ENCODE measurements around the gene GPR42. TPM values are rescaled to one million over a fixed set of nuclear protein-coding genes. Genes with fewer than 3 reads are reported as not detected.

The GPR42 gene
- total and polyA plus RNA-seq, 7 experiments from 2014 or later: 0.24 TPM; not detected in 6

DNA sequence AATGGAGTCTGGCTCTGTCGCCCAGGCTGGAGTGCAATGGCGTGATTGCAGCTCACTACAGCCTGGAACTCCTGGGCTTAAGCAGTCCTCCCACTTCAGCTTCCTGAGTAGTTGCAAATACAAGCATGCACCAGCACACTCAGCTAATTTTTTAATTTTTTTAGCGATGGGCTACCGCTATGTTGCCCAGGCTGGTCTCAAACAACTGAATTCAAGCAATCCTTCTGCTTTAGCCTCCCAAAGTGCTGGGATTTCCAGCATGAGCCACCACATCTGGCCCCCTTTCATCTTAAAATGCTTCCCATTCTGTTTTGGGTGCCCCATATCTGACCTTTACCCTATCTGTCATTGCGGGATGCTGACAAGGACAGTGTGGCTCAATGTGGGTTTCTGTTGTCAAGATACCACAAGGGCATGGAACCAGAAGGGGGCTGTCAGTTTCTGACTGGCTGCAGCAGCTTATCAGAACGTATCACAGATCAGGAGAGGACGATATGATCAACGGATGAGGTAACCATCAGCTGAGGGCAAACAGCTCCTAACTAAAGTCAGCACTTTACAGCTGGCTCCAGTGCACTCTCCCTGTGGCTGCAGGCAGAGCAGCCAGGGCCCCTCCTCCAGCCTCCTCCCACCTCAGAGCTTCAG lies 32.4 kb downstream of the GPR42 start:
- Mint-ChIP-seq H3K9me3 (peaks cover 0 to 1% (median 0%) of the 10 kb centered on the region in 11 donors), H3K27me3 (peaks cover 0 to 3% (median 2%) of the 10 kb centered on the region in 5 donors), H3K36me3 (no peaks in the 10 kb centered on the region), H3K4me3 (no peak overlapping the region), H3K27ac (no peak overlapping the region), H3K4me1 (peaks cover 0 to 3% (median 0%) of the 10 kb centered on the region in 7 donors)
- CTCF ChIA-PET: no interaction called here
- no peaks in the 10 kb centered on the region for H3K36me3 ChIP-seq (ENCODE audit: control insufficient read depth in 2 of 3, insufficient read depth in 3 of 3, low read length in 3 of 3)
- DNase-seq: no peak
- intact Hi-C loops (cut with micrococcal nuclease): no loop called here
- no peaks in the 10 kb centered on the region for H3K27me3 ChIP-seq (ENCODE audit: control insufficient read depth in 2 of 2, insufficient read depth in 2 of 2, low read length in 2 of 2)
- H3K4me1 ChIP-seq (ENCODE audit: control insufficient read depth in 2 of 2, insufficient read depth in 2 of 2, low read length in 2 of 2): no peaks in the 10 kb centered on the region
- no peak overlapping the region for H3K4me3 ChIP-seq (ENCODE audit: low read length)
- no peaks in the 10 kb centered on the region for H3K9me3 ChIP-seq (ENCODE audit: control insufficient read depth in 2 of 3, low read length in 3 of 3)
- POLR2A ChIA-PET: interaction anchor here (0.5 kb wide), 1 partner anchor 143 kb away, joined by 4 read pairs; no protein-coding TSS in a partner anchor
- peak; percentile 77 for ATAC-seq
- H3K27ac ChIP-seq (ENCODE audit: low read depth, low read length): no peak overlapping the region

DNA sequence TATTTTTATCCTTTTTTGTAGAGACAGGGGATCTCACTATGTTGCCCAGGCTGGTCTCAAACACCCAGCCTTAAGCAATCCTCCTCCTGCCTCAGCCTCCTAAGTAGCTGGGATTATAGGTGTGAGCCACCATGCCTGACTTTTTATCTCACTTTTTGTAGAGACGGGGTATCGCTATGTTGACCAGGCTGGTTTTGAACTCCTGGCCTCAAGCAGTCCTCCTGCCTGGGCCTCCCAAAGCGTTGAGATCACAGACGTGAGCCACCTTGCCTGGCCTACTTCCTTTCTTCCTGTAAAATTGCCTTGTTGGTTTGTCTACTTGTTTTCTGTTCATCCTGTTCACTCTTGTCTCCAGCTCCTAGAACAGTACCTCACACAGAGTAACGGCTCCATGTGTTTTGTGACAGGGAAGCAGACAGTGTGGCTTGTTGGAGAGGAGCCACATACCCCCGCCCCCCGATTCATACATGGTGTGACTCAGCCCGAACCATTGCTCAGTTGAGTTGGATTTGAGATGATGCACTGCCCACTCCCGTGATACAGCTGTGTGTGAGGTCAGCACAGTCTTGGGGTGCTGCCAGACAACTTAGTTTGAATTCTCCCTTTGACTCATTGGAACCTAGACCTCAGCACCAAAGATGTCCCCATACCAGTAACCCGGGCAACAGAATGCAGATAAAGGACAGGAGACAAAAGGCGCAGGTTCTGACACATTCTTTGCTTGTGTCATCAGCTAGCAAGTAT lies 34.2 kb downstream of the GPR42 start:
- Histone ChIP-seq H3K36me3 (ENCODE audit: control insufficient read depth in 2 of 3, insufficient read depth in 3 of 3, low read length in 3 of 3) (no peaks in the 10 kb centered on the region), H3K4me1 (ENCODE audit: control insufficient read depth in 2 of 2, insufficient read depth in 2 of 2, low read length in 2 of 2) (no peaks in the 10 kb centered on the region), H3K27ac (ENCODE audit: low read depth, low read length) (no peak overlapping the region), H3K4me3 (ENCODE audit: low read length) (no peak overlapping the region), H3K9me3 (ENCODE audit: control insufficient read depth in 2 of 3, low read length in 3 of 3) (no peaks in the 10 kb centered on the region), H3K27me3 (ENCODE audit: control insufficient read depth in 2 of 2, insufficient read depth in 2 of 2, low read length in 2 of 2) (no peaks in the 10 kb centered on the region)
- POLR2A ChIA-PET: interaction anchor here (0.6 kb wide), 1 partner anchor 626 kb away, joined by 3 read pairs; no protein-coding TSS in a partner anchor
- no peaks in the 10 kb centered on the region for H3K9me3 Mint-ChIP-seq
- DNase-seq: peak in 1 of 9 donors; percentile 33
- no peaks in the 10 kb centered on the region for H3K36me3 Mint-ChIP-seq
- intact Hi-C loops (cut with micrococcal nuclease): no loop called here
- H3K4me3 Mint-ChIP-seq: no peak overlapping the region
- peaks cover 0 to 3% (median 0%) of the 10 kb centered on the region in 7 donors for H3K4me1 Mint-ChIP-seq
- H3K27me3 Mint-ChIP-seq: peaks cover 0 to 17% (median 3%) of the 10 kb centered on the region in 5 donors
- CTCF ChIA-PET: interaction anchor here (0.6 kb wide), 1 partner anchor 47 kb away, joined by 4 read pairs; no protein-coding TSS in a partner anchor
- peak; percentile 67 for ATAC-seq
- H3K27ac Mint-ChIP-seq: no peak overlapping the region

DNA sequence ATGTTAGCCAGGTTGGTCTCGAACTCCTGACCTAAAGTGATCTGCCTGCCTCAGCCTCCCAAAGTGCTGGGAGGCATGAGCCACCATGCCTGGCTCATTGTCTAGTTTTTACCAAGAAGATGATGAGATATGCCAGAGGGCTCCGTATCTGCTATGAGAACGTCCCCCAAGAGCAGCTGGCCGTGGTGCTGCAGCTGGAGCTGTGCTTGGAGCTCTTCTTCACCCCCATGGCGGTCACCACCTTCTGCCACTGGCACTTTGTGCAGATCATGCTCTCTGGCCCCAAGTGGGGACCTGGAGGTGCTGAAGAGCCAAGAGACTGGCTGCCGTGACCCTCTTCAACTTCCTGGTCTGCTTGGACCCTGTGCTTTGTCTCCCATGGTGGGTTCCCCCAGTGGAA lies 36.8 kb downstream of the GPR42 start:
- POLR2A ChIA-PET: no interaction called here
- no peak overlapping the region for H3K4me3 Mint-ChIP-seq

DNA sequence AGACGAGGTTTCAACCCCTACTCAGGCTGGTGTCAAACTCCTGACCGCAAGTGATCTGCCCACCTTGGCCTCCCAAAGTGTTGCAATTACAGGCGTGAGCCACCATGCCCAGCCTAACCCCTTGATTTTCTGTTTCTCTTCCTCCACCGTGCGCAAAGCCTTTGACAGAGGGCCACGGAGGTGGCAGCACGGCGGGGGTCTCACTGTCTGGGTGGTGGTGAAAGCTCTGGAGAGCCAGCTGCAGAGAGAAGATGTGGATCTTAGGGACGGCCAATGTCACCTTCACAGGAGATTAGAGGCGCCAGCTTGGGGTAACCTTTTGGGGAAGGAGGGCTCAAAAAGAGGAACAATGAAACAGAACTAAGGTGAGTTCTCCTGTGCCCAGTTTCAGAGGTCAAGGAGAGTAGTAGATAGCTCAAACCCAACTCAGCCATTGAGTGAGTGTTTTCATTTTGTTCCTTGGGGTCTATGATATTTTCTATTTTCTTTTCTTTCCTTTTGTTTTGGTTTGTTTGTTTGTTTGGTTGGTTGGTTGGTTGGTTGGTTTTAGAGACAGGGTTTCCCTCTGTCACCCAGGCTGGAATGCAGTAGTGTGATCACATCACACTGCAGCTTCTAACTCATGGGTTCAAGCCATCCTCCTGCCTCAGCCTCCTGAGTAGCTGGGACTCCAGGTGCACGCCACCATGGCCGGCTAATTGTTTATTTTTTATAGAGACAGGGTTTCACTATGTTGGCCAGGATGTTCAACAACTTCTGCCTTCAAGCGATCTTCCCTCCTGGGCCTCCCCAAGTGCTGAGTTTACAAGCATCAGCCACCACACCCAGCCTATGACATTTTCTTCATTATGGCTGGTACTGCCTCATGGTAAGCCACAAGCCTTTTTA lies 37.7 kb downstream of the GPR42 start:
- Histone ChIP-seq H3K27ac (ENCODE audit: low read depth, low read length) (no peak overlapping the region), H3K4me1 (ENCODE audit: control insufficient read depth in 2 of 2, insufficient read depth in 2 of 2, low read length in 2 of 2) (no peaks in the 10 kb centered on the region), H3K36me3 (ENCODE audit: control insufficient read depth in 2 of 3, insufficient read depth in 3 of 3, low read length in 3 of 3) (no peaks in the 10 kb centered on the region), H3K4me3 (ENCODE audit: low read length) (no peak overlapping the region), H3K27me3 (ENCODE audit: control insufficient read depth in 2 of 2, insufficient read depth in 2 of 2, low read length in 2 of 2) (peaks cover 0 to 2% of the 10 kb centered on the region in 2 donors), H3K9me3 (ENCODE audit: control insufficient read depth in 2 of 3, low read length in 3 of 3) (no peaks in the 10 kb centered on the region)
- Mint-ChIP-seq H3K4me3 (no peak overlapping the region), H3K27ac (no peak overlapping the region), H3K4me1 (peaks cover 0 to 3% (median 0%) of the 10 kb centered on the region in 7 donors), H3K9me3 (peaks cover 0 to 1% (median 0%) of the 10 kb centered on the region in 11 donors), H3K36me3 (no peaks in the 10 kb centered on the region), H3K27me3 (peaks cover 0 to 32% (median 4%) of the 10 kb centered on the region in 5 donors)
- CTCF ChIA-PET: no interaction called here
- intact Hi-C loops (cut with micrococcal nuclease): no loop called here
- POLR2A ChIA-PET: no interaction called here
- no peak for DNase-seq
- no peak for ATAC-seq

More for the DNA sequence above, 36.8 kb downstream of the GPR42 start:
- Mint-ChIP-seq H3K9me3 (peaks cover 0 to 1% (median 0%) of the 10 kb centered on the region in 11 donors), H3K4me1 (peaks cover 0 to 3% (median 0%) of the 10 kb centered on the region in 7 donors), H3K27me3 (peaks cover 0 to 29% (median 4%) of the 10 kb centered on the region in 5 donors), H3K36me3 (no peaks in the 10 kb centered on the region), H3K27ac (no peak overlapping the region)
- Histone ChIP-seq H3K36me3 (ENCODE audit: control insufficient read depth in 2 of 3, insufficient read depth in 3 of 3, low read length in 3 of 3) (no peaks in the 10 kb centered on the region), H3K9me3 (ENCODE audit: control insufficient read depth in 2 of 3, low read length in 3 of 3) (no peaks in the 10 kb centered on the region), H3K4me3 (ENCODE audit: low read length) (no peak overlapping the region), H3K4me1 (ENCODE audit: control insufficient read depth in 2 of 2, insufficient read depth in 2 of 2, low read length in 2 of 2) (no peaks in the 10 kb centered on the region), H3K27me3 (ENCODE audit: control insufficient read depth in 2 of 2, insufficient read depth in 2 of 2, low read length in 2 of 2) (no peaks in the 10 kb centered on the region), H3K27ac (ENCODE audit: low read depth, low read length) (no peak overlapping the region)
- intact Hi-C loops (cut with micrococcal nuclease): no loop called here
- no peak for ATAC-seq
- no peak for DNase-seq
- CTCF ChIA-PET: no interaction called here

DNA sequence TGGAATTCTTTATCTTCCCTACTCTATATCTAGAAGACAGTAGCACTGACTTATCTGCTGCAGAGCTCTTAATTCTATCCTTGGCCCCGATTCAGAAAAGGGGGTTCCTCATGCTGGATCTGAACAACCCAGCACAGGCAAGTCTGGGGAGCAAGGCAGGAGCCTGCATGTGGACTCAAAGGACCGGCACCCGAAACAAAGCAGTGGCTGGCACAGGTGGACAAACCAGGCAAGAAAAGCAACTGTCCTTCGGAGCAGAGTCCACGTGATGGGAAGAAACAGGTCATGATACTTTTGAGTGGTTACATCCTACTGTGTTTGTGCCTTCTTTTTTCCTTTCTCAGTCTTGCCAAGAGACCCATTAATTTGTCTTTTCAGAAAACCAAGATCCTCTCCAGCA lies 38.3 kb downstream of the GPR42 start:
- Mint-ChIP-seq H3K27ac (no peak overlapping the region), H3K27me3 (peaks cover 0 to 32% (median 4%) of the 10 kb centered on the region in 5 donors), H3K4me1 (peaks cover 0 to 3% (median 0%) of the 10 kb centered on the region in 7 donors), H3K9me3 (peaks cover 0 to 1% (median 0%) of the 10 kb centered on the region in 11 donors), H3K36me3 (no peaks in the 10 kb centered on the region), H3K4me3 (no peak overlapping the region)
- H3K4me3 ChIP-seq (ENCODE audit: low read length): no peak overlapping the region
- intact Hi-C loops (cut with micrococcal nuclease): no loop called here
- H3K36me3 ChIP-seq (ENCODE audit: control insufficient read depth in 2 of 3, insufficient read depth in 3 of 3, low read length in 3 of 3): no peaks in the 10 kb centered on the region
- ChIA-PET CTCF (no interaction called here), POLR2A (no interaction called here)
- H3K27me3 ChIP-seq (ENCODE audit: control insufficient read depth in 2 of 2, insufficient read depth in 2 of 2, low read length in 2 of 2): peaks cover 0 to 4% of the 10 kb centered on the region in 2 donors
- no peaks in the 10 kb centered on the region for H3K4me1 ChIP-seq (ENCODE audit: control insufficient read depth in 2 of 2, insufficient read depth in 2 of 2, low read length in 2 of 2)
- no peak overlapping the region for H3K27ac ChIP-seq (ENCODE audit: low read depth, low read length)
- ATAC-seq (no peak), DNase-seq (no peak)
- H3K9me3 ChIP-seq (ENCODE audit: control insufficient read depth in 2 of 3, low read length in 3 of 3): no peaks in the 10 kb centered on the region

DNA sequence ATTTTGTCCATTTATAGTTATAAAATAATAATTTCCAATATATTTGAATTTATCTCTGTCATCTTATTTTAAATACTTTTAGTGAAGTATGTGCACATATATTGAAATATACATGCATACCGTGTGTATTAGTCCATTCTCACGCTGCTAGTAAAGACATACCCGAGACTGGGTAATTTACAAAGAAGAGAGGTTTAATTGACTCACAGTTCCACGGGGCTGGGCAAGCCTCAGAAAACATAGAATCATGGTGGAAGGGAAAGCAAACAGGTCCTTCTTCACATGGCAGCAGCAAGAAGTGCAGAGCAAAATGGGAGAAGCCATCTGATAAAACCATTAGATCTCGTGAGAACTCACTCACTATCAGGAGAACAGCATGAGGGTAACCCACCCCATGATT lies 39.6 kb downstream of the GPR42 start:
- no peaks in the 10 kb centered on the region for H3K36me3 Mint-ChIP-seq
- H3K27me3 ChIP-seq (ENCODE audit: control insufficient read depth in 2 of 2, insufficient read depth in 2 of 2, low read length in 2 of 2): peaks cover 0 to 4% of the 10 kb centered on the region in 2 donors
- H3K27ac ChIP-seq (ENCODE audit: low read depth, low read length): no peak overlapping the region
- peaks cover 0 to 1% (median 0%) of the 10 kb centered on the region in 11 donors for H3K9me3 Mint-ChIP-seq
- no peak overlapping the region for H3K27ac Mint-ChIP-seq
- H3K4me1 Mint-ChIP-seq: no peaks in the 10 kb centered on the region
- H3K4me3 Mint-ChIP-seq: no peak overlapping the region
- H3K4me3 ChIP-seq (ENCODE audit: low read length): no peak overlapping the region
- ATAC-seq (no peak), DNase-seq (no peak)
- H3K27me3 Mint-ChIP-seq: peaks cover 0 to 32% (median 4%) of the 10 kb centered on the region in 5 donors
- no peaks in the 10 kb centered on the region for H3K36me3 ChIP-seq (ENCODE audit: control insufficient read depth in 2 of 3, insufficient read depth in 3 of 3, low read length in 3 of 3)
- ChIA-PET CTCF (no interaction called here), POLR2A (no interaction called here)
- intact Hi-C loops (cut with micrococcal nuclease): no loop called here
- no peaks in the 10 kb centered on the region for H3K4me1 ChIP-seq (ENCODE audit: control insufficient read depth in 2 of 2, insufficient read depth in 2 of 2, low read length in 2 of 2)
- H3K9me3 ChIP-seq (ENCODE audit: control insufficient read depth in 2 of 3, low read length in 3 of 3): no peaks in the 10 kb centered on the region
